Ascending aorta (tissue), 2 donors: Measurements from ENCODE around the gene LIPE. TPM values are rescaled to one million over a fixed set of nuclear protein-coding genes. Genes with fewer than 3 reads are reported as not detected.

Experiments
- DNase-seq, 2 donors: peaks; one replicate each; pipeline ENCODE4 v3.0.0-alpha.2; 2019; ENCODE audit warnings: low spot score in 2 of 2
- H3K27ac ChIP-seq, 2 donors: fragments of 200-600 bp; sonication (generic); one replicate each; pipeline ENCODE4 v1.5.1; 2016 to 2017; ENCODE audit warnings: mild to moderate bottlenecking in 1 of 2
- H3K27me3 ChIP-seq: fragments of 200-600 bp; sonication (generic); one replicate; pipeline ENCODE4 v1.5.1; 2017
- H3K36me3 ChIP-seq, 2 donors: fragments of 200-600 bp; sonication (generic); one replicate each; pipeline ENCODE4 v1.5.1; 2016
- H3K4me1 ChIP-seq, 2 donors: fragments of 200-600 bp; sonication (generic); one replicate each; pipeline ENCODE4 v1.5.1; 2016 to 2017; ENCODE audit warnings: mild to moderate bottlenecking in 1 of 2
- H3K4me3 ChIP-seq, 2 donors: fragments of 200-600 bp; sonication (generic); one replicate each; pipeline ENCODE4 v1.5.1; 2016 to 2017; ENCODE audit warnings: mild to moderate bottlenecking in 1 of 2
- H3K9me3 ChIP-seq, 2 donors: fragments of 200-600 bp; sonication (generic); one replicate each; pipeline ENCODE4 v1.5.1; 2016
- intact Hi-C: fragments of 100-400 bp; cut with DNase I; formaldehyde crosslinking; loops from one replicate; pipeline ENCODE4 v1.15.1; 2023
- total RNA-seq: library from RNA; depleted of rRNA; stranded (reverse); fragments of >200 nt; gene quantifications from one replicate; pipeline ENCODE4 v1.1.0, GENCODE V29; 2016
- TF ChIP-seq, protein P1 (sequence below), 3 experiments: fragments of 200-600 bp in 2 of 3; fragments of 450-650 bp in 1 of 3; sonication (generic) in 2 of 3; IDR thresholded peaks; one replicate each; pipeline ENCODE4 v1.5.1; 2016 to 2019; ENCODE audit warnings: antibody characterized with exemption in 3 of 3, mild to moderate bottlenecking in 1 of 3, moderate library complexity in 1 of 3

The LIPE gene
- total RNA-seq, 1 donor from 2014 or later, result 102 TPM

DNA sequence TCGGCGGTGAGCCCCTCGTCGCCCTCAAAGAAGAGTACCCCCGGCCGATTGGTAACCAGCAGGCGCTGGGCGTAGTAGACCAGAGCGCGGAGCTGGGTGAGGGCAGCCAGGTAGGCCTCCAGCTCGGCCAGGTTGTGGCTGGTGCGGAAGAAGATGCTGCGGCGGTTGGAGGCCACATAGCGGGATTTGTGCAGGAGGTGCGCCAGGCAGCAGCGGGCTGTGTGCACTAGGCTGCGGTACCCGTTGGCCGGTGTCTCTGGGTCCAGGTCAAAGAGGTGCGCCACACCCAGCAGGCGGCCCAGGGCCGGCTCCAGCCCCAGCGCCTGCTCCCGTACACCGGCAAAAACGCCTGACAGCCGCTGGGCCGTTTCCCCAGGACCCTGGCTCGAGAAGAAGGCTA, 16.8 kb downstream of the LIPE start:
- Histone ChIP-seq H3K27me3 (no peaks in the 10 kb centered on the region), H3K4me1 (no peaks in the 10 kb centered on the region), H3K36me3 (no peaks in the 10 kb centered on the region), H3K9me3 (no peaks in the 10 kb centered on the region), H3K4me3 (no peak overlapping the region), H3K27ac (no peak overlapping the region)
- TF ChIP-seq, protein P1, sequence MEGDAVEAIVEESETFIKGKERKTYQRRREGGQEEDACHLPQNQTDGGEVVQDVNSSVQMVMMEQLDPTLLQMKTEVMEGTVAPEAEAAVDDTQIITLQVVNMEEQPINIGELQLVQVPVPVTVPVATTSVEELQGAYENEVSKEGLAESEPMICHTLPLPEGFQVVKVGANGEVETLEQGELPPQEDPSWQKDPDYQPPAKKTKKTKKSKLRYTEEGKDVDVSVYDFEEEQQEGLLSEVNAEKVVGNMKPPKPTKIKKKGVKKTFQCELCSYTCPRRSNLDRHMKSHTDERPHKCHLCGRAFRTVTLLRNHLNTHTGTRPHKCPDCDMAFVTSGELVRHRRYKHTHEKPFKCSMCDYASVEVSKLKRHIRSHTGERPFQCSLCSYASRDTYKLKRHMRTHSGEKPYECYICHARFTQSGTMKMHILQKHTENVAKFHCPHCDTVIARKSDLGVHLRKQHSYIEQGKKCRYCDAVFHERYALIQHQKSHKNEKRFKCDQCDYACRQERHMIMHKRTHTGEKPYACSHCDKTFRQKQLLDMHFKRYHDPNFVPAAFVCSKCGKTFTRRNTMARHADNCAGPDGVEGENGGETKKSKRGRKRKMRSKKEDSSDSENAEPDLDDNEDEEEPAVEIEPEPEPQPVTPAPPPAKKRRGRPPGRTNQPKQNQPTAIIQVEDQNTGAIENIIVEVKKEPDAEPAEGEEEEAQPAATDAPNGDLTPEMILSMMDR (IDR thresholded peaks at IDR 0.05), result no peak
- intact Hi-C loops, result no loop called here
- no peak for DNase-seq

DNA sequence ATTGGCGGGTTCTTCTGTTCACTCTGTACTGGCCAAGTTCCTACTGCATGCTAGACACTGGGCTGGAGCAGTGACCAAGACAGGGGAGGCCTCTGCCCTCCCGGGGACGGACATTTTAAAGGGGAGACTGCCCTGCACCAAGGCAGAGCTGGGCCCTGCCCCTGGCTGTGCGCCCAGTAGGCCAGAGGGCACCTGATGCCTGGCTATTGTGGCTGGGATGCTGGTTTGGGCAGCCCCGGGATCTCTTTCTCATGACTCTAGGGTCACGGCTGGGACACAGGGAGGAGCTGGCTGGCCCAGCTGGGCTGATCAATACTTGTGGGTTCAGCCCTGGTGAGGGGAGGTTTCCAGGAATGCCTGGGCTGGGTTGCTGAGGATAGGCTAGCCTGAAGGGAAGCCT, 17.7 kb downstream of the LIPE start:
- intact Hi-C loops, result loop anchor here (10.0 kb wide), 1 partner anchor 555 kb away; no protein-coding TSS in a partner anchor
- Histone ChIP-seq H3K27ac (no peak overlapping the region), H3K4me1 (no peaks in the 10 kb centered on the region), H3K9me3 (no peaks in the 10 kb centered on the region), H3K4me3 (no peak overlapping the region), H3K27me3 (no peaks in the 10 kb centered on the region), H3K36me3 (no peaks in the 10 kb centered on the region)
- DNase-seq, result no peak
- TF ChIP-seq, protein P1 (IDR thresholded peaks at IDR 0.05), result no peak

DNA sequence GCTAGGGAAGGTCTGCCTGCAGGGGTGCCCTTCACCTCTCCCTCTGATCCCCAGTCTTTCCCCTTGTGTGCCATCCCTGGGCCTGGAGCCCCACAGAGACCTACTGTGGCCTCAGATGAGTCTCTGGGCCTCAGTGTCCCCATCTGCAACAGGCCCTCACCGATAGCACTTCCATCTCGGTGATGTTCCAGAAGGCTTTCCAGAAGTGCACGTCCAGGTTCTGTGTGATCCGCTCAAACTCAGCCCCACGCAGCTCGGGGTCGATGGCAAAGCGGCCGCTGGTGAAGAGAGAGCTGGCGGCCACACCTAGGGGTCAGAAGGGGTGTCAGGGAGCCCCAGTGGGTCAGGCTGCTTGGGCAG, 19.4 kb downstream of the LIPE start:
- Histone ChIP-seq H3K4me3 (no peak overlapping the region), H3K27me3 (no peaks in the 10 kb centered on the region), H3K4me1 (no peaks in the 10 kb centered on the region), H3K27ac (no peak overlapping the region), H3K36me3 (no peaks in the 10 kb centered on the region), H3K9me3 (no peaks in the 10 kb centered on the region)
- intact Hi-C loops, result loop anchor here (10.0 kb wide), 1 partner anchor 553 kb away; no protein-coding TSS in a partner anchor
- no peak for DNase-seq
- TF ChIP-seq, protein P1 (IDR thresholded peaks at IDR 0.05), result no peak

DNA sequence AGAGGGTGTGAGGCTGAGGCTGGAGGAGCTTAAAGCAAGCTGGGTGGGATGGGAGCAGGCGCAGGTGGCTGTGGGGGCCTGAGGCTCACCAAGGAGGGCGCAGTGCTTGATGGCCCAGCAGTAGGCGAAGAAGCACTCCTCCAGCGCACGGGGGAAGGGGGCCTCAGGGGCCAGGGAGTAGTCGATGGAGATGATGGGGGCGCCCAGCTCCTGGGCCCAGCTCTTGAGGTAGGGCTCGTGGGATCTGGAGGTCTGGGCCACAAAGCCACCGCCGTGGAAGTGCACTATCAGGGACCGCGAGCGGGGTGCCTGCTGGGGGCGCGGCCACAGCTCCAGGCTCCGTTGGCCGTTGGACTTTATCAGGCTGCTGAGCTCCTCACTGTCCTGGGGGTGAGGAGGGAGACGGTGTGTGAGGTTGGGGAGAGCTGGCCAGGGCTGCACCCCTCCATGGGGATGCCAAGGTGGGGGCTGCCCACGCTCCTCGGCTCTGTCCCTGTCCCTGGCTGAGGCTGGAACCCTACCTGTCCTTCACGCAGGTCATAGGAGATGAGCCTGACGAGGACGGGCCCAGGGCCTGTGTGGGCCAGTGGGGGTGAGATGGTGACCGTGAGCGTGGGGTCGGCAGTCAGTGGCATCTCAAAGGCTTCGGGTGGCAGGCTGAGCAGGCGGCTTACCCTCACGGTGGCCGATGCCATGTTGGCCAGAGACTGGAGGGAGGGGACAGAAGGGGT, 19.9 kb downstream of the LIPE start:
- no peaks in the 10 kb centered on the region for H3K36me3 ChIP-seq

DNA sequence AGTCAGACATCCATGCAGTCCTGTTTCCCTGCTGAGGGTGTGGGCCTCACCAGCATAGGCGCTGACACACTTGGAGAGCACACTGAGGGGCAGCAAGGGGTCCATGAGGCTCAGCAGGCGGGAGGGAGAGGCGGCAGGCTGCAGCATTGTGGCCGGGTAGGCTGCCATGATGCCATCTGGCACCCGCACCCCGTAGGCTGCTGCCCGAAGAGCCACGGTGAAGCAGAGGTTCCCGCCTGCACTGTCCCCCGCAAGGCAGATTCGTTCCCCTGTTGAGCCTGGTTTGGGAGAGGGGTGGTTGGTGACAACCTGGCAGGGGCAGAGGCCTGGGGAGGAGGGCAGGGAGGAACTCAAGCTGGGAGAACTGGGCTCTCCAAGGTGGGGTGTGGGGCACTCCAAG, 21.1 kb downstream of the LIPE start:
- DNase-seq, result no peak
- intact Hi-C loops, result loop anchor here (10.0 kb wide), 1 partner anchor 551 kb away; no protein-coding TSS in a partner anchor
- TF ChIP-seq, protein P1 (IDR thresholded peaks at IDR 0.05), result no peak

More for the DNA sequence above, 19.9 kb downstream of the LIPE start:
- Histone ChIP-seq H3K4me1 (no peaks in the 10 kb centered on the region), H3K27ac (no peak overlapping the region), H3K27me3 (no peaks in the 10 kb centered on the region), H3K9me3 (no peaks in the 10 kb centered on the region), H3K4me3 (no peak overlapping the region)
- TF ChIP-seq, protein P1 (IDR thresholded peaks at IDR 0.05), result no peak
- no peak for DNase-seq
- intact Hi-C loops, result loop anchor here (10.0 kb wide), 1 partner anchor 552 kb away; no protein-coding TSS in a partner anchor

More for the DNA sequence above, 21.1 kb downstream of the LIPE start:
- H3K9me3 ChIP-seq, result no peaks in the 10 kb centered on the region
- H3K4me1 ChIP-seq, result peaks cover 0 to 6% of the 10 kb centered on the region in 2 donors
- no peak overlapping the region for H3K4me3 ChIP-seq
- H3K36me3 ChIP-seq, result no peaks in the 10 kb centered on the region
- H3K27me3 ChIP-seq, result no peaks in the 10 kb centered on the region
- no peak overlapping the region for H3K27ac ChIP-seq
